ENCODE results near the gene ZFYVE26.

The ZFYVE26 gene

DNA sequence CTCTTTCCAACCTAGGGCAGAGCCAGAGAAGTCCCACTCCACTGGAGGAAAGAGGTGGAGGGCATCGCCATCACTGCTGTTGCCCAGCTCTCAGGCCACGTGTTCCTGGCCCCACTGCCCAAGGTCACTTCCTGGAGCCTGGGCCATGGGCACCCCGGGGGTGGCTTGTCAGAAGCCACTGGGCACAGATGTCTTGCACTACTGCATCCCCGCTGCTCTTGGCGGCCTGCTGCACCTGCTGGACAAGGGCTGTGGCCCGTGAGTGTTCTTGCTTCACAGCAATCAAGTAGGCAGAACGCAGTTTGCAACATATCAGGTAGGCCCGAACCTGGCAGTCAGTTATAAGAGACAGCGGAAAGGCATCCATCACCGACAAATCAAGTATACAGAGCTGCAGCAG is 68.1 kb downstream of the ZFYVE26 start:
- no peak for DNase-seq (ENCODE audit: low read depth)
- H3K4me3 ChIP-seq (ENCODE audit: low read depth, low read length), result no peak overlapping the region
- TF ChIP-seq CTCF (IDR thresholded peaks at IDR 0.05; ENCODE audit: low read depth, low read length) (no peak), MYC (IDR thresholded peaks at IDR 0.05; ENCODE audit: low read depth, low read length) (no peak), POLR2A (IDR thresholded peaks at IDR 0.05; ENCODE audit: extremely low read depth, insufficient read length) (no peak)
- TF ChIP-seq, protein P1, sequence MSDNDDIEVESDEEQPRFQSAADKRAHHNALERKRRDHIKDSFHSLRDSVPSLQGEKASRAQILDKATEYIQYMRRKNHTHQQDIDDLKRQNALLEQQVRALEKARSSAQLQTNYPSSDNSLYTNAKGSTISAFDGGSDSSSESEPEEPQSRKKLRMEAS (IDR thresholded peaks at IDR 0.05; ENCODE audit: low read depth, low read length), result no peak

GRCh38 chr14:67746927-67747326 is 69.5 kb downstream of the ZFYVE26 start:
- H3K4me3 ChIP-seq (ENCODE audit: low read depth, low read length), result no peak overlapping the region
- no peak for TF ChIP-seq CTCF (IDR thresholded peaks at IDR 0.05; ENCODE audit: low read depth, low read length)
- TF ChIP-seq, protein P1 (IDR thresholded peaks at IDR 0.05; ENCODE audit: low read depth, low read length), result no peak
- no peak for TF ChIP-seq POLR2A (IDR thresholded peaks at IDR 0.05; ENCODE audit: extremely low read depth, insufficient read length)
- TF ChIP-seq MYC (IDR thresholded peaks at IDR 0.05; ENCODE audit: low read depth, low read length), result no peak
- DNase-seq (ENCODE audit: low read depth), result no peak

DNA sequence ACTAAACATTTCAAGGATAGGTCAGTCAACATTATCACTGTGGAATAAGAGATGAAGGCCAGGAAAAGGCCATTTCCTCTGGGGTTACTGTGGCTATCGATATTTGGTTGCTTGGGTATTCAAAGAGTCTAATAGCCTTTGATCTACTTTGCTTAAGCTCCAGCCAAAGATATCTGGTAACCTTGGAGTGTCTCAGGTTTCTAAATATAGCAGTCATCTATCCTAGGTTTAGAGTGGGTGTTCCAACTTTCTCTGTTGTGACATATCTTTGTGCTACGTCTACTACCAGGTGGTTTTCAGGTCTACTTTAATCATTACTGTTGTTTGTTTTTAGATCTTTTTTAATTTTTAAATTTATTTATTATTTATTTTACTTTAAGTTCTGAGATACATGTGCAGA is 72.3 kb downstream of the ZFYVE26 start:
- TF ChIP-seq, protein P1 (IDR thresholded peaks at IDR 0.05; ENCODE audit: low read depth, low read length), result no peak
- TF ChIP-seq CTCF (IDR thresholded peaks at IDR 0.05; ENCODE audit: low read depth, low read length) (no peak), POLR2A (IDR thresholded peaks at IDR 0.05; ENCODE audit: extremely low read depth, insufficient read length) (no peak)
- DNase-seq (ENCODE audit: low read depth), result no peak
- H3K4me3 ChIP-seq (ENCODE audit: low read depth, low read length), result no peak overlapping the region

- DNase-seq (ENCODE audit: low read depth), result peak; percentile 89
- H3K4me3 ChIP-seq (ENCODE audit: low read depth, low read length), result no peak overlapping the region
- TF ChIP-seq POLR2A (IDR thresholded peaks at IDR 0.05; ENCODE audit: extremely low read depth, insufficient read length) (no peak), MYC (IDR thresholded peaks at IDR 0.05; ENCODE audit: low read depth, low read length) (no peak), CTCF (IDR thresholded peaks at IDR 0.05; ENCODE audit: low read depth, low read length) (no peak)
- TF ChIP-seq, protein P1 (IDR thresholded peaks at IDR 0.05; ENCODE audit: low read depth, low read length), result no peak
Observed at GRCh38 chr14:67738740-67739504, 77.5 kb downstream of the ZFYVE26 start.

GRCh38 chr14:67736771-67737170 is 79.6 kb downstream of the ZFYVE26 start:
- H3K4me3 ChIP-seq (ENCODE audit: low read depth, low read length), result no peak overlapping the region
- DNase-seq (ENCODE audit: low read depth), result no peak
- TF ChIP-seq, protein P1 (IDR thresholded peaks at IDR 0.05; ENCODE audit: low read depth, low read length), result no peak
- no peak for TF ChIP-seq CTCF (IDR thresholded peaks at IDR 0.05; ENCODE audit: low read depth, low read length)
- TF ChIP-seq MYC (IDR thresholded peaks at IDR 0.05; ENCODE audit: low read depth, low read length), result no peak
- no peak for TF ChIP-seq POLR2A (IDR thresholded peaks at IDR 0.05; ENCODE audit: extremely low read depth, insufficient read length)
